Mesenchymal stem cell (in vitro differentiated cells and primary cell): Measurements from ENCODE around the gene MAP4K3.
A peak's percentile ranks its signal among the peaks of the same experiment; 100 is the strongest.

ENCODE experiments used
- DNase-seq: peaks from one replicate; pipeline ENCODE4 v3.0.0-alpha.2; 2013
- H2AFZ ChIP-seq: one replicate; pipeline ENCODE4 v1.6.1; 2013; ENCODE audit warnings: low read depth, mild to moderate bottlenecking, control low read depth, inconsistent platforms, low read length, moderate library complexity
- H2AK5ac ChIP-seq: 2 replicates; pipeline ENCODE4 v1.6.1; 2013; ENCODE audit warnings: low read length, moderate library complexity, mild to moderate bottlenecking, inconsistent platforms; ENCODE audit not compliant: severe bottlenecking
- H2BK120ac ChIP-seq: one replicate; pipeline ENCODE4 v1.6.1; 2013; ENCODE audit warnings: low read depth, mild to moderate bottlenecking, inconsistent platforms, low read length, moderate library complexity
- H2BK12ac ChIP-seq, 2 experiments: one replicate each; pipeline ENCODE4 v1.6.1; 2013; ENCODE audit warnings: inconsistent platforms in 2 of 2, low read length in 2 of 2, mild to moderate bottlenecking in 2 of 2, moderate library complexity in 2 of 2, control low read depth in 1 of 2
- H2BK15ac ChIP-seq: one replicate; pipeline ENCODE4 v1.6.1; 2013; ENCODE audit warnings: mild to moderate bottlenecking, low read depth, inconsistent platforms; ENCODE audit not compliant: poor library complexity, severe bottlenecking
- H2BK5ac ChIP-seq: 2 replicates; pipeline ENCODE4 v1.6.1; 2013; ENCODE audit warnings: low read depth, mild to moderate bottlenecking, low read length, control low read depth, inconsistent platforms; ENCODE audit not compliant: poor library complexity, severe bottlenecking
- H3K14ac ChIP-seq, 2 experiments: one replicate each; pipeline ENCODE4 v1.6.1; 2013; ENCODE audit warnings: inconsistent platforms in 2 of 2, low read length in 2 of 2, control low read depth in 1 of 2, mild to moderate bottlenecking in 1 of 2, moderate library complexity in 1 of 2
- H3K18ac ChIP-seq, 2 experiments: one replicate each; pipeline ENCODE4 v1.6.1; 2013; ENCODE audit warnings: inconsistent platforms in 2 of 2, low read length in 2 of 2, control low read depth in 1 of 2, low read depth in 1 of 2, mild to moderate bottlenecking in 1 of 2
- H3K23ac ChIP-seq, 2 experiments: one replicate each; pipeline ENCODE4 v1.6.1; 2013; ENCODE audit warnings: inconsistent platforms in 2 of 2, low read length in 2 of 2, mild to moderate bottlenecking in 2 of 2, moderate library complexity in 2 of 2, control low read depth in 1 of 2
- H3K27ac ChIP-seq: 2 replicates; pipeline ENCODE4 v1.5.1; 2013; ENCODE audit warnings: mild to moderate bottlenecking, moderate library complexity, low read length, control low read depth, inconsistent platforms; ENCODE audit not compliant: poor library complexity, severe bottlenecking
- H3K27me3 ChIP-seq, 2 experiments: 2 replicates each; pipeline versions ENCODE4 v1.6.1 to v1.7.0; 2013; ENCODE audit warnings: low read length in 2 of 2, mild to moderate bottlenecking in 2 of 2, moderate library complexity in 2 of 2, control low read depth in 1 of 2, inconsistent platforms in 1 of 2; ENCODE audit not compliant: control insufficient read depth in 1 of 2, insufficient read depth in 1 of 2
- H3K36me3 ChIP-seq, 2 experiments: 2 replicates each; pipeline versions ENCODE4 v1.6.1 to v1.7.0; 2013; ENCODE audit warnings: low read length in 2 of 2, control low read depth in 1 of 2, inconsistent platforms in 1 of 2, low read depth in 1 of 2, mild to moderate bottlenecking in 1 of 2; ENCODE audit not compliant: insufficient read depth in 2 of 2, control insufficient read depth in 1 of 2
- H3K4ac ChIP-seq, 2 experiments: one replicate each; pipeline ENCODE4 v1.6.1; 2013; ENCODE audit warnings: inconsistent platforms in 2 of 2, low read length in 2 of 2, mild to moderate bottlenecking in 2 of 2, moderate library complexity in 2 of 2, control low read depth in 1 of 2, low read depth in 1 of 2
- H3K4me1 ChIP-seq: 2 replicates; pipeline ENCODE4 v1.6.1; 2013; ENCODE audit warnings: low read depth, low read length, control low read depth; ENCODE audit not compliant: control insufficient read depth, insufficient read depth
- H3K4me2 ChIP-seq: 2 replicates; pipeline ENCODE4 v1.6.1; 2013; ENCODE audit warnings: low read length, mild to moderate bottlenecking, inconsistent platforms; ENCODE audit not compliant: poor library complexity, severe bottlenecking
- H3K4me3 ChIP-seq, 2 experiments: 2 replicates each; pipeline versions ENCODE4 v1.5.1 to v1.7.0; 2013; ENCODE audit warnings: low read length in 2 of 2, mild to moderate bottlenecking in 2 of 2, control low read depth in 1 of 2, low read depth in 1 of 2; ENCODE audit not compliant: insufficient read depth in 1 of 2
- H3K79me1 ChIP-seq: replicated peaks from 2 replicates; pipeline ENCODE4 v1.6.1; 2013; ENCODE audit warnings: mild to moderate bottlenecking, control low read depth, low read length, inconsistent platforms; ENCODE audit not compliant: poor library complexity, severe bottlenecking
- H3K9ac ChIP-seq: 2 replicates; pipeline ENCODE4 v1.7.0; 2013; ENCODE audit warnings: mild to moderate bottlenecking, low read length, moderate library complexity
- H3K9me3 ChIP-seq: 2 replicates; pipeline ENCODE4 v1.7.0; 2013; ENCODE audit warnings: mild to moderate bottlenecking, low read length; ENCODE audit not compliant: control insufficient read depth
- H4K8ac ChIP-seq: one replicate; pipeline ENCODE4 v1.6.1; 2013; ENCODE audit warnings: inconsistent platforms, mild to moderate bottlenecking, low read length, moderate library complexity
- H4K91ac ChIP-seq: one replicate; pipeline ENCODE4 v1.6.1; 2013; ENCODE audit warnings: mild to moderate bottlenecking, low read length, inconsistent platforms
- WGBS: methylation state at CpG from one replicate; pipeline ENCODE4 v1.1.7; 2013; ENCODE audit warnings: mixed read lengths; 5-methylcytosine and 5-hydroxymethylcytosine counted together

MAP4K3 gene

DNA sequence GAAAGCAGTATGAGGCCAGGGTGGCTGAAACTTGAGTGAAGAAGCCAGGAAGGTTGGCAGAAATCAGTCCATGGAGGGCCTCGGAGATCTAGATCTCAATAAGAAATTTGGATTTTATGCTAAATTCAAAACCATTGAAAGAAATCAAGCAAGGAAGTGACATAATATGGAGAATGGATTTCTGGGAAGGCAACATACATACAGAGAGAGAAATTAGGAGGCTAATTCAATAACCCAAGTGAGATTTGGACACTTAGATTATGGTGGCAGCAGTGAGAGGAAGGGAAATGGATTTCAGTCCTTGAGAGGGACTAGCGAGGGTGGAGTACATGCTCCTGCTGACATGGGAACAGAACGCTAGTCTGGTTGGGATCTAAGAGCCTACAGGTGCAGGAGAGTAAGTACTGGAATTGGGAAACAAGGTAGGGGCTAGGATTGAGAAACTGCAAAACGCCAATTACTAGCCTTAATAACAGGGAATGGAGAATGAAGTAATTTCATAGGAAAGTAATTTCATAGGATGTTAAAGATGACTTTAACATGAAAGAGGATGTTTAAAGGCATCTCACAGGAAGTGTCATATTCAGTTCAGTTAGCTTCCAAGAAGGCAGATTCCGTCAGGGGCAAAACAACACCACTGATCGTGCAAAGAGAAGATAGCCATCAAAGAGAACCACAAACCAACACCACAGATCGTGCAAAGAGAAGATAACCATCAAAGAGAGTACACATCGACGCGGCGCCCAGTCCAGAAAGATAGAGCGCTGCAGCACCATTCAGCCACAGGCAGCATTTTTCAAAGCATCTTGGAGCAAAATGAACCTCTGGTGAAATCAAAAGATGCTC is 220.5 kb downstream of the MAP4K3 start:
- H3K23ac ChIP-seq, result no peak overlapping the region
- no peak overlapping the region for H2BK120ac ChIP-seq
- no peaks in the 10 kb centered on the region for H3K4me1 ChIP-seq
- no peak overlapping the region for H4K8ac ChIP-seq
- WGBS, result 87% methylated on average over 12 of the region's 12 CpGs
- no peak overlapping the region for H4K91ac ChIP-seq
- H3K9ac ChIP-seq, result no peak overlapping the region
- H2AK5ac ChIP-seq, result no peak overlapping the region
- H3K4me2 ChIP-seq, result no peak overlapping the region
- no peak overlapping the region for H2AFZ ChIP-seq
- H3K79me1 ChIP-seq, result no peaks in the 10 kb centered on the region
- H3K14ac ChIP-seq, result no peak overlapping the region
- H3K18ac ChIP-seq, result no peak overlapping the region
- H3K4ac ChIP-seq, result no peak overlapping the region
- H2BK12ac ChIP-seq, result no peak overlapping the region
- H3K4me3 ChIP-seq, result no peak overlapping the region
- no peaks in the 10 kb centered on the region for H3K9me3 ChIP-seq
- peak; percentile 42 for DNase-seq
- no peak overlapping the region for H3K27ac ChIP-seq
- H2BK15ac ChIP-seq, result no peak overlapping the region
- H3K36me3 ChIP-seq, result peaks cover 0 to 3% of the 10 kb centered on the region in 2 experiments
- no peaks in the 10 kb centered on the region for H3K27me3 ChIP-seq
- no peak overlapping the region for H2BK5ac ChIP-seq

DNA sequence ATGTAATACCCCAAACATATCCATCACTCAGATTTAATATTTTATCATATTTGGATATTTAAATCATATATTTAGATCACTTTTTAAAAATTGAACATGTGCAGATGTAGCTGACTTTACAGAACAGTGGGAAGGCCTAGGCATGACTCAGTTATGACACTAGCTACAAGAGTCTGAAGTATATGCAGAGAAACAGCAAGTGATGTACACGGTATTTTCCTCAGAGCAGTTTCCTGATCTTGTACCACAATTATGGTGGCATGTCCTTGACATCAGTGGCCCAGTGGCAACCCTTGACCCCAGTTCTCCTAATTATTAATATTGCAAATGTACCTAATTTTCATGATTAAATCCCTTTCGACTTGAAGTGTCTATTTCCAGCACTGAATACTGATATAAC is 221.5 kb downstream of the MAP4K3 start:
- Histone ChIP-seq H3K27me3 (no peaks in the 10 kb centered on the region), H3K9ac (no peak overlapping the region), H2AK5ac (no peak overlapping the region), H2AFZ (no peak overlapping the region), H3K14ac (no peak overlapping the region), H3K4me2 (no peak overlapping the region), H3K27ac (no peak overlapping the region), H3K23ac (no peak overlapping the region), H4K91ac (no peak overlapping the region), H2BK5ac (no peak overlapping the region), H3K4me1 (no peaks in the 10 kb centered on the region), H3K18ac (no peak overlapping the region), H3K4me3 (no peak overlapping the region), H2BK120ac (no peak overlapping the region), H3K79me1 (no peaks in the 10 kb centered on the region), H3K36me3 (no peaks in the 10 kb centered on the region), H3K4ac (no peak overlapping the region), H3K9me3 (no peaks in the 10 kb centered on the region), H2BK12ac (no peak overlapping the region), H2BK15ac (no peak overlapping the region), H4K8ac (no peak overlapping the region)
- DNase-seq, result no peak
- whole genome bisulfite sequencing, result 91% methylated on average over 2 of the region's 2 CpGs

DNA sequence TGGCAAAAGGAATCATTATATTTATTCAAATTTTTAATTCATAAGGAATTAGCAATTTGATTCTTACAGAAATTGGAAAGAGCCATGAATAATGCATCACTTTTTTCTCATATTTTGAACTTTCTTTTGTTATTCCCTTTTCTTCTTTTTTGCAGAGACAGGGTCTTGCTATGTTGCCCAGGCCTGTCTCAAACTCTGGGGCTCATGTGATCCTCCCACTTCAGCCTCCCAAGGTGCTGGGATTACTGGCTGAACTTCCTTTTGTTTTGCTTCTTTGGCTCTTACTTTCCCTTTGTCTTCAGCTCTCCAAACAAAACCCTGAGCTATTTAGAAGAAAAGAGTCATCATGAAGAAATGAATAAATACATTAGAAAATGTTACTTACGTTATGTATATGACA is 224.1 kb downstream of the MAP4K3 start:
- H3K79me1 ChIP-seq, result no peaks in the 10 kb centered on the region
- H3K14ac ChIP-seq, result no peak overlapping the region
- DNase-seq, result no peak
- H3K4me3 ChIP-seq, result no peak overlapping the region
- no peaks in the 10 kb centered on the region for H3K27me3 ChIP-seq
- H2BK120ac ChIP-seq, result no peak overlapping the region
- no peak overlapping the region for H4K91ac ChIP-seq
- no peak overlapping the region for H2BK15ac ChIP-seq
- H2AFZ ChIP-seq, result no peak overlapping the region
- no peak overlapping the region for H2AK5ac ChIP-seq
- H3K4me1 ChIP-seq, result no peaks in the 10 kb centered on the region
- H4K8ac ChIP-seq, result no peak overlapping the region
- no peak overlapping the region for H2BK12ac ChIP-seq
- no peak overlapping the region for H3K9ac ChIP-seq
- H3K4ac ChIP-seq, result no peak overlapping the region
- H3K27ac ChIP-seq, result no peak overlapping the region
- H3K9me3 ChIP-seq, result no peaks in the 10 kb centered on the region
- no peak overlapping the region for H3K23ac ChIP-seq
- no peaks in the 10 kb centered on the region for H3K36me3 ChIP-seq
- H2BK5ac ChIP-seq, result no peak overlapping the region
- no peak overlapping the region for H3K4me2 ChIP-seq
- H3K18ac ChIP-seq, result no peak overlapping the region
- 96% methylated on average over 1 of the region's 1 CpG for WGBS

DNA sequence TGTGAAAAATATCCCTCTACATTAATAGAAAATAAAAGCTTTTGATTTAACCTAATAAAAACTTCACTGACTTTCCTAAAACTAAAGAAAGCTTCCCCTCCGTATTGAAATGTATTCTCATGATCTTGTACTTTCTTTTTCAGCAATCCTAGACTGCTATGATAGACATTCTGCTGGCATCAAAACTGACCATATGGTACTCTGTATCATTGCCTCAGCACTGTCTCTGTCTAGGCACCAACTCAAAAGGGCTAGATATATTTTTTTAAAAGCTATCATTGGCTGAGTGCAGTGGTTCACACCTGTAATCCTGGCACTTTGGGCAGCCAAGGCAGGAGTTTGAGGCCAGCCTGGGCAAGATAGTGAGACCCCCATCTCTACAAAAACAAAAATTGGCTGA is 226.2 kb downstream of the MAP4K3 start:
- no peak overlapping the region for H3K4me2 ChIP-seq
- no peak overlapping the region for H3K9ac ChIP-seq
- no peak overlapping the region for H3K14ac ChIP-seq
- no peak overlapping the region for H2AFZ ChIP-seq
- no peak overlapping the region for H2BK5ac ChIP-seq
- H2BK120ac ChIP-seq, result no peak overlapping the region
- no peaks in the 10 kb centered on the region for H3K4me1 ChIP-seq
- no peak overlapping the region for H2BK15ac ChIP-seq
- no peak overlapping the region for H3K18ac ChIP-seq
- peaks cover 0 to under 1% of the 10 kb centered on the region in 2 experiments for H3K36me3 ChIP-seq
- H3K27ac ChIP-seq, result no peak overlapping the region
- no peak overlapping the region for H3K4me3 ChIP-seq
- H3K79me1 ChIP-seq, result no peaks in the 10 kb centered on the region
- H4K91ac ChIP-seq, result no peak overlapping the region
- no peak overlapping the region for H4K8ac ChIP-seq
- H3K23ac ChIP-seq, result no peak overlapping the region
- no peak overlapping the region for H3K4ac ChIP-seq
- H3K27me3 ChIP-seq, result no peaks in the 10 kb centered on the region
- WGBS, result 95% methylated on average over 1 of the region's 1 CpG
- H3K9me3 ChIP-seq, result no peaks in the 10 kb centered on the region
- no peak overlapping the region for H2AK5ac ChIP-seq
- DNase-seq, result no peak
- no peak overlapping the region for H2BK12ac ChIP-seq
